ENCODE measurements around the gene OR51D1. TPM values are rescaled to one million over a fixed set of nuclear protein-coding genes. Genes with fewer than 3 reads are reported as not detected.

The OR51D1 gene
- total and polyA plus RNA-seq, 2 of the 8 experiments (the other 6 are each of a cell fraction or from before 2014, with no cell fraction given): not detected

DNA sequence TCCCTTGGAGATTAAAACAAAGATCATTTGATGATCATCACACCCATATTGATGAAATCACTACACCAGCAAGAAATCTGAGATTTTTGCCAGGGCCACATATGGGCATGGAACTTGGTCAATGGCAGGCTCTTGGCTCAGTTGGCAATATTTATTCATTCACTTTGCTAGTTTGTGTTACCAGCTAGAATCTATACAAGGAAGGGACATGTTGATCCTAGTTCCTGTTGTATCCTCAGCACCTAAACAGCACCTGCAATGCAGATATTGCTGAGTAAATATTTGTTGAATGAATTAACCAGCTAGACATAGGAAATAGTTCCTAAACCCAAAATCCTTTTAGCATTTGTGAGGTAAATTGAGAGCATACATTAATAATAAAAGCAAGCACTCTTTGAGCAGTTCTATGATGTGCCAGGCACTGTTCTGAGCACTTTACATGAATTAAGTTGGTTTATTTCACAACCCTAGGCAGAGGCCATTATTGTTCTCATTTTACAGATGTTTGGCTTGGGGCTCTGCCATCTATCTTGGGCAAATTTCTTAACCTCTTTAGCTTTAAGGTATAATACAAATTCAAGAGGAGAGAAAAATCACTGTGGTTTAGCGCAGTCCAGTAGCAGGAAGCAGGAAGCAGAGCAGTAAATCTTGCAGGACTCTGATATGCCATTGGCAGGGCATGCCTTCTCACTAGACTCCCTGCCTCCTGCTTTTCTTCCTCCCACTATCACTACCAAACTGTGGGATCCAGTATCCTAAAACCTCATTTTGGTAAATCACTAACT, 30.9 kb upstream of the OR51D1 start:
- Histone ChIP-seq H2BK20ac (ENCODE audit: low read length) (no peak overlapping the region), H4K91ac (replicated peaks; ENCODE audit: insufficient read length, low read length) (no peak overlapping the region), H2BK120ac (replicated peaks; ENCODE audit: low read depth, low read length) (no peak overlapping the region), H3K27me3 (replicated peaks in 1 of 4; ENCODE audit: control insufficient read depth in 3 of 4, extremely low read depth in 1 of 4, insufficient read depth in 3 of 4, low read length in 3 of 4) (no peaks in the 10 kb centered on the region), H3K4ac (replicated peaks; ENCODE audit: insufficient read length, low read depth, low read length) (no peak overlapping the region), H4K5ac (ENCODE audit: insufficient read length, low read depth, low read length) (no peak overlapping the region), H2BK5ac (ENCODE audit: low read depth, low read length) (no peak overlapping the region), H3K9ac (replicated peaks in 1 of 4; ENCODE audit: extremely low read depth in 1 of 4, low read depth in 3 of 4, low read length in 3 of 4) (no peak overlapping the region), H2AFZ (ENCODE audit: low read length) (no peak overlapping the region), H3K79me2 (ENCODE audit: control insufficient read depth in 1 of 2, insufficient read depth in 2 of 2, low read length in 2 of 2) (no peaks in the 10 kb centered on the region), H3K18ac (ENCODE audit: extremely low read depth, low read length) (no peak overlapping the region), H4K20me1 (replicated peaks in 1 of 2; ENCODE audit: control insufficient read depth in 1 of 2, insufficient read depth in 2 of 2, low read length in 2 of 2) (no peaks in the 10 kb centered on the region), H3K36me3 (ENCODE audit: control insufficient read depth in 2 of 4, insufficient read depth in 4 of 4, low read length in 3 of 4) (peaks cover 0 to 3% (median 2%) of the 10 kb centered on the region in 4 experiments; a peak in 2 of 8 replicates), H3K79me1 (ENCODE audit: low read depth, low read length) (no peaks in the 10 kb centered on the region), H4K8ac (ENCODE audit: extremely low read depth, insufficient read depth, low read length) (no peak overlapping the region), H3K4me3 (ENCODE audit: extremely low read depth in 1 of 4, insufficient read depth in 2 of 4, low read depth in 3 of 4, low read length in 4 of 4) (no peak overlapping the region), H2BK12ac (ENCODE audit: low read depth, low read length) (no peak overlapping the region), H2BK15ac (ENCODE audit: low read length) (no peak overlapping the region), H3K27ac (ENCODE audit: low read depth, low read length) (no peak overlapping the region), H3K4me2 (ENCODE audit: insufficient read depth in 1 of 2, low read depth in 2 of 2, low read length in 2 of 2) (peak overlapping the region; percentile 71 to 72; a peak in 1 of 4 replicates), H3K9me3 (ENCODE audit: insufficient read depth in 2 of 2, low read depth in 1 of 2, low read length in 1 of 2) (no peaks in the 10 kb centered on the region), H3K14ac (ENCODE audit: insufficient read length) (no peak overlapping the region), H2AK5ac (ENCODE audit: low read depth, low read length) (no peak overlapping the region), H3K23me2 (ENCODE audit: low read depth, low read length) (peaks cover 2% of the 10 kb centered on the region; the same call in 1 of the 2 replicates), H3K23ac (ENCODE audit: insufficient read length) (no peak overlapping the region), H3K4me1 (replicated peaks in 1 of 4; ENCODE audit: control insufficient read depth in 3 of 4, insufficient read depth in 4 of 4, low read length in 3 of 4) (no peaks in the 10 kb centered on the region; a peak in 1 of 7 replicates), H3K56ac (replicated peaks; ENCODE audit: insufficient read length, low read depth, low read length) (no peak overlapping the region)
- ChIA-PET POLR2A (ENCODE audit: partially characterized antibody) (no interaction called here), CTCF (ENCODE audit: partially characterized antibody) (interaction anchor here (0.5 to 1.5 kb wide), 4 partner anchors 31 to 481 kb away, joined by 3 to 7 read pairs (median 4); partner anchors contain the start of gene OR51D1)
- DNase-seq (ENCODE audit: low read depth in 1 of 2, low spot score in 2 of 2) (no peak), FAIRE-seq (no peak)
- WGBS, 2 experiments (ENCODE audit: extremely low coverage in 1 of 2, insufficient coverage in 1 of 2, insufficient read length in 1 of 2, insufficient replicate concordance in 2 of 2, low coverage in 1 of 2, low lambda C conversion rate in 2 of 2, missing lambda C conversion rate in 1 of 2): 91% methylated on average over 1 of the region's 1 CpG; no CpG with 5 or more reads in 1 of the 2 experiments
- no peak for TF ChIP-seq NRF1 (IDR thresholded peaks at IDR 0.05; ENCODE audit: low read depth, low read length)
- TF ChIP-seq CTBP2 (IDR thresholded peaks at IDR 0.05; ENCODE audit: borderline replicate concordance, insufficient read depth, insufficient read length, low read length): no peak
- TF ChIP-seq BCL11A (IDR thresholded peaks at IDR 0.05; ENCODE audit: low read depth in 2 of 2, low read length in 2 of 2): no peak
- TF ChIP-seq POU5F1 (IDR thresholded peaks at IDR 0.05; ENCODE audit: low read depth, low read length): no peak
- no peak for TF ChIP-seq JUN (IDR thresholded peaks at IDR 0.05; ENCODE audit: low read depth, low read length)
- TF ChIP-seq GTF2F1 (IDR thresholded peaks at IDR 0.05; ENCODE audit: borderline replicate concordance, low read depth, low read length): no peak
